NT2/D1 (cell line): ENCODE measurements around the gene NDUFC2.
"Not testable (repeated sequence)": the region's sequence is repeated elsewhere in the genome, so short reads cannot be mapped to it uniquely, and the experiment has no call there.

Source experiments
- DNase-seq: peaks from one replicate; pipeline ENCODE4 v3.0.0-alpha.2; 2011; ENCODE audit warnings: low read depth, low spot score
- H3K27me3 ChIP-seq: 2 replicates; pipeline ENCODE4 v1.6.0; 2011; ENCODE audit warnings: mild to moderate bottlenecking; ENCODE audit not compliant: insufficient read length, insufficient read depth
- H3K36me3 ChIP-seq: 2 replicates; pipeline ENCODE4 v1.6.1; 2011; ENCODE audit warnings: mild to moderate bottlenecking, low read length, mixed read lengths; ENCODE audit not compliant: insufficient read depth, insufficient read length
- H3K4me1 ChIP-seq: 2 replicates; pipeline ENCODE4 v1.5.1; 2011; ENCODE audit not compliant: insufficient read depth, insufficient read length
- H3K4me3 ChIP-seq: 2 replicates; pipeline ENCODE4 v1.5.1; 2011; ENCODE audit warnings: low read depth; ENCODE audit not compliant: insufficient read length
- H3K9ac ChIP-seq: 2 replicates; pipeline ENCODE4 v1.6.0; 2011; ENCODE audit warnings: low read depth; ENCODE audit not compliant: insufficient read length
- H3K9me3 ChIP-seq: 2 replicates; pipeline ENCODE4 v1.5.1; 2011; ENCODE audit warnings: mild to moderate bottlenecking, low read length; ENCODE audit not compliant: insufficient read depth
- SUZ12 ChIP-seq: IDR thresholded peaks from 2 replicates; pipeline ENCODE4 v1.6.1; 2011; ENCODE audit not compliant: insufficient read length, insufficient read depth; ENCODE audit errors: extremely low read depth
- YY1 ChIP-seq: IDR thresholded peaks from 2 replicates; pipeline ENCODE4 v1.6.1; 2011; ENCODE audit not compliant: insufficient read length, insufficient read depth
- ZNF274 ChIP-seq: IDR thresholded peaks from 2 replicates; pipeline ENCODE4 v1.6.1; 2011; ENCODE audit warnings: mild to moderate bottlenecking, low read depth, low read length

Gene NDUFC2

GRCh38 chr11:78078218-78079167, 1.2 kb downstream of the NDUFC2 start:
- TF ChIP-seq SUZ12: no peak

GRCh38 chr11:78077592-78077991, 2.1 kb downstream of the NDUFC2 start:
- not testable (repeated sequence) for H3K4me1 ChIP-seq, DNase-seq, H3K9me3 ChIP-seq, H3K27me3 ChIP-seq, H3K4me3 ChIP-seq, H3K9ac ChIP-seq
- H3K36me3 ChIP-seq: peaks cover 33% of the 10 kb centered on the region

More at GRCh38 chr11:78078218-78079167, 1.2 kb downstream of the NDUFC2 start:
- Histone ChIP-seq H3K9me3 (no peaks in the 10 kb centered on the region), H3K9ac (peak overlapping the region; percentile 78), H3K27me3 (no peaks in the 10 kb centered on the region), H3K36me3 (peaks cover 31% of the 10 kb centered on the region), H3K4me1 (no peaks in the 10 kb centered on the region), H3K4me3 (peak overlapping the region; percentile 61)
- DNase-seq: no peak

- no peak overlapping the region for H3K4me3 ChIP-seq
- no peak overlapping the region for H3K9ac ChIP-seq
- TF ChIP-seq YY1 (no peak), ZNF274 (no peak), SUZ12 (no peak)
- DNase-seq: no peak
- H3K9me3 ChIP-seq: no peaks in the 10 kb centered on the region
- H3K27me3 ChIP-seq: no peaks in the 10 kb centered on the region
- no peaks in the 10 kb centered on the region for H3K4me1 ChIP-seq
- H3K36me3 ChIP-seq: peaks cover 37% of the 10 kb centered on the region
These were observed 2.8 kb downstream of the NDUFC2 start for GRCh38 chr11:78076733-78077403.

GRCh38 chr11:78074756-78075155, 4.9 kb downstream of the NDUFC2 start:
- no peaks in the 10 kb centered on the region for H3K9me3 ChIP-seq
- no peak overlapping the region for H3K9ac ChIP-seq
- H3K36me3 ChIP-seq: peaks cover 58% of the 10 kb centered on the region
- no peaks in the 10 kb centered on the region for H3K27me3 ChIP-seq
- TF ChIP-seq SUZ12: no peak
- TF ChIP-seq YY1: no peak
- TF ChIP-seq ZNF274: no peak
- no peak overlapping the region for H3K4me3 ChIP-seq
- no peaks in the 10 kb centered on the region for H3K4me1 ChIP-seq
- DNase-seq: no peak

GRCh38 chr11:78072455-78072854, 7.2 kb downstream of the NDUFC2 start:
- Histone ChIP-seq H3K4me1 (no peaks in the 10 kb centered on the region), H3K4me3 (no peak overlapping the region), H3K36me3 (peaks cover 66% of the 10 kb centered on the region), H3K9me3 (no peaks in the 10 kb centered on the region), H3K9ac (no peak overlapping the region), H3K27me3 (no peaks in the 10 kb centered on the region)
- no peak for DNase-seq
- TF ChIP-seq SUZ12 (no peak), YY1 (no peak), ZNF274 (no peak)

GRCh38 chr11:78071717-78072116, 7.9 kb downstream of the NDUFC2 start:
- Histone ChIP-seq H3K9ac (no peak overlapping the region), H3K27me3 (no peaks in the 10 kb centered on the region), H3K4me3 (no peak overlapping the region), H3K4me1 (no peaks in the 10 kb centered on the region), H3K36me3 (peaks cover 60% of the 10 kb centered on the region), H3K9me3 (no peaks in the 10 kb centered on the region)
- no peak for DNase-seq
- TF ChIP-seq YY1: no peak
- no peak for TF ChIP-seq SUZ12
- no peak for TF ChIP-seq ZNF274

- Histone ChIP-seq H3K9me3 (no peaks in the 10 kb centered on the region), H3K9ac (no peak overlapping the region), H3K36me3 (peaks cover 55% of the 10 kb centered on the region), H3K27me3 (no peaks in the 10 kb centered on the region), H3K4me3 (no peak overlapping the region), H3K4me1 (no peaks in the 10 kb centered on the region)
- DNase-seq: no peak
- TF ChIP-seq SUZ12 (no peak), YY1 (no peak), ZNF274 (no peak)
These were observed 9.0 kb downstream of the NDUFC2 start for GRCh38 chr11:78070621-78071020.
